Measurements from ENCODE around the gene RAB11A.

Gene RAB11A

DNA sequence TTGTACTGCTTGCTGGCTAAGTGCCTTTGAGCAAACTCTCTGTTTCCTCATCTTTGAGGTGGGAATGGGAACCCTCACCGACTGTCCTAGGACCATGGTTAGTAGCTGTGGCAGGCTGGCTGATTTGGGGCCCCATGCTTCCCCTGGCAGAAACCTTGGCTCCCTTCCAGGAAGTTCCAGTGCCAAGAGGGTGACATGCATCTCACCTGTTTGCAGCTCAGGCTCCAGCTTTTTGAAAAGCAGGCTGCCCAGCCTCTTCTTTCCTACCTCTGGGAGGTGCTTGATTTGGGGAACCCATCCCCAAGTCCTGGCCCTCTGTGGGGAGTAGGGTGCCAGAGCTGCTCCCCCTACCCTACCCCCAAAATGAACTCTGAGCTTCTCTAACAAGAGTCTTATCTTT lies 50.8 kb downstream of the RAB11A start:
- Histone ChIP-seq H3K9me3 (ENCODE audit: low read depth, low read length) (no peaks in the 10 kb centered on the region), H3K9ac (ENCODE audit: insufficient read length) (no peak overlapping the region), H3K27ac (no peak overlapping the region), H3K4me3 (no peak overlapping the region), H3K36me3 (ENCODE audit: insufficient read depth, low read length) (no peaks in the 10 kb centered on the region)
- TF ChIP-seq EZH2 (IDR thresholded peaks at IDR 0.05): no peak
- no peak for TF ChIP-seq FOXP2 (optimal IDR thresholded peaks at IDR 0.05; ENCODE audit: control extremely low read depth, extremely low read length, insufficient read depth)
- TF ChIP-seq POLR2AphosphoS5 (IDR thresholded peaks at IDR 0.05; ENCODE audit: borderline replicate concordance, low read depth, low read length): no peak
- DNase-seq (ENCODE audit: low read depth, low spot score): no peak

DNA sequence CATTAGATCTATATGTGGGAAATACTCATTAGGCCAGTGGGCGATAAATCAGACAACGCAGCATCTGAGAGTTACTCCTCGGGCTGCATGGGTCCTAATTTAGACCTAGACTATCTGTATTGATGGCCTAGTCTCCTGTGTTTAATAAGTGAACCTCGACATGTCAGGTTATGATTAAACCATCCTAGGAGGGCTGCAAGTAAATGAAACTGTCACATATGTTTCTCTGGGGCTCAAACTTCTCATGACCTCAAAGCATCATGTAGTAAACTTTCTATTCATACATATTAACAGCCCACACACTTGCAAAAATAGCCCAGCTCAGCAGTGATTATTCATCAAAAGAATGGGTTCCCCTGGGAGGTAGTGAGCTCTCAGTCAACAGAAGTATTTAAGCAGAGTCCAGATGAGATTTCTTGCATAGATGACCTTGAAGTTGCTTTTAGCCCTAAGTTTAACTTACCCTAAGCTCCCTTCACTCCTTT lies 51.6 kb downstream of the RAB11A start:
- Histone ChIP-seq H3K9ac (ENCODE audit: insufficient read length) (no peak overlapping the region), H3K9me3 (ENCODE audit: low read depth, low read length) (no peaks in the 10 kb centered on the region), H3K4me3 (no peak overlapping the region), H3K36me3 (ENCODE audit: insufficient read depth, low read length) (no peaks in the 10 kb centered on the region), H3K27ac (no peak overlapping the region)
- TF ChIP-seq FOXP2 (optimal IDR thresholded peaks at IDR 0.05; ENCODE audit: control extremely low read depth, extremely low read length, insufficient read depth) (no peak), POLR2AphosphoS5 (IDR thresholded peaks at IDR 0.05; ENCODE audit: borderline replicate concordance, low read depth, low read length) (no peak), EZH2 (IDR thresholded peaks at IDR 0.05) (no peak)
- DNase-seq (ENCODE audit: low read depth, low spot score): no peak

DNA sequence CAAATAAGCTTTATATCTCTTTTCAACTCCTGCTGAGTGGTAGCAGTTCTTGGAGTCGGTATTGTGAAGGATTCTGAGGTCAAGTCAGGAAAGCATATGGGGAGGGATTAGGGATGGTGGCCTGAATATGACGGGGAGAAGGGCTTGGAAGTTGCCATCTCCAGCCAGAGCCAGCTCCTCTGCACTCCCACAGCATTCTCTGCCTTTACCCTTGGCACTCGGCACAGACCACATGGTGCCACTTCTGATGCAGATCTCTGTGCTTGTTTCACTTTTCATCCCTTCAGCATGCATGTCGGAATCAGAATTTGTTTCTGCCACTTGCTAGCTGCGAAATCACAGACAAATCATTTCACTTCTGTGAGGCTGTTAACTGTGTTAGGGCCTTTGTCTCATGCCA lies 52.5 kb downstream of the RAB11A start:
- TF ChIP-seq EZH2 (IDR thresholded peaks at IDR 0.05) (no peak), FOXP2 (optimal IDR thresholded peaks at IDR 0.05; ENCODE audit: control extremely low read depth, extremely low read length, insufficient read depth) (no peak), POLR2AphosphoS5 (IDR thresholded peaks at IDR 0.05; ENCODE audit: borderline replicate concordance, low read depth, low read length) (no peak)
- no peak overlapping the region for H3K27ac ChIP-seq
- H3K36me3 ChIP-seq (ENCODE audit: insufficient read depth, low read length): no peaks in the 10 kb centered on the region
- DNase-seq (ENCODE audit: low read depth, low spot score): no peak
- H3K9me3 ChIP-seq (ENCODE audit: low read depth, low read length): no peaks in the 10 kb centered on the region
- H3K9ac ChIP-seq (ENCODE audit: insufficient read length): no peak overlapping the region
- H3K4me3 ChIP-seq: no peak overlapping the region

GRCh38 chr15:65922621-65923020 lies 53.3 kb downstream of the RAB11A start:
- no peak for DNase-seq (ENCODE audit: low read depth, low spot score)
- no peaks in the 10 kb centered on the region for H3K36me3 ChIP-seq (ENCODE audit: insufficient read depth, low read length)
- H3K9me3 ChIP-seq (ENCODE audit: low read depth, low read length): no peaks in the 10 kb centered on the region
- H3K27ac ChIP-seq: no peak overlapping the region
- H3K9ac ChIP-seq (ENCODE audit: insufficient read length): no peak overlapping the region
- no peak for TF ChIP-seq EZH2 (IDR thresholded peaks at IDR 0.05)
- no peak for TF ChIP-seq POLR2AphosphoS5 (IDR thresholded peaks at IDR 0.05; ENCODE audit: borderline replicate concordance, low read depth, low read length)
- no peak for TF ChIP-seq FOXP2 (optimal IDR thresholded peaks at IDR 0.05; ENCODE audit: control extremely low read depth, extremely low read length, insufficient read depth)
- no peak overlapping the region for H3K4me3 ChIP-seq

DNA sequence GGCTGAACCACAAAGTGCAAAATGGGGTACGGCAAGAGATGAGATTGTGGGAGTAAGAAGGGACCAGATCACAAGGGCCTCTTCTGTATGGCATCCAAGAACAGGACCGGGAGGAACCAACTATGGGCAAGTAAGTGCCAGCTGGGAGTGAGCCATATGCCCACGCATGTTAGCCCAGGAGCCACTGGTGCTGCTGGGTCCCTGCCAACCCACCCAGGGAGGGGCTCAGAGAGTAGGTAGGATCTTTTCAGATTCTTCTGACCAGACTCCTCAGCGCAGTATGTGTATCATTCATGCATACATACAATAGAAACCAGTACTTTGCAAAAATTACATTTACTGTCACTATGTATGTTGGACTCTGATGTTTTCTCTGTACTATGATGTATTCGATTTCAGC lies 54.0 kb downstream of the RAB11A start:
- H3K36me3 ChIP-seq (ENCODE audit: insufficient read depth, low read length): no peaks in the 10 kb centered on the region
- no peak overlapping the region for H3K9ac ChIP-seq (ENCODE audit: insufficient read length)
- H3K9me3 ChIP-seq (ENCODE audit: low read depth, low read length): no peaks in the 10 kb centered on the region
- TF ChIP-seq POLR2AphosphoS5 (IDR thresholded peaks at IDR 0.05; ENCODE audit: borderline replicate concordance, low read depth, low read length) (no peak), EZH2 (IDR thresholded peaks at IDR 0.05) (no peak), FOXP2 (optimal IDR thresholded peaks at IDR 0.05; ENCODE audit: control extremely low read depth, extremely low read length, insufficient read depth) (no peak)
- DNase-seq (ENCODE audit: low read depth, low spot score): no peak
- H3K4me3 ChIP-seq: no peak overlapping the region
- H3K27ac ChIP-seq: no peak overlapping the region

- no peak for TF ChIP-seq FOXP2 (optimal IDR thresholded peaks at IDR 0.05; ENCODE audit: control extremely low read depth, extremely low read length, insufficient read depth)
- no peak for TF ChIP-seq EZH2 (IDR thresholded peaks at IDR 0.05)
- TF ChIP-seq POLR2AphosphoS5 (IDR thresholded peaks at IDR 0.05; ENCODE audit: borderline replicate concordance, low read depth, low read length): no peak
- H3K27ac ChIP-seq: no peak overlapping the region
Observed at GRCh38 chr15:65924004-65924403, 54.7 kb downstream of the RAB11A start.

DNA sequence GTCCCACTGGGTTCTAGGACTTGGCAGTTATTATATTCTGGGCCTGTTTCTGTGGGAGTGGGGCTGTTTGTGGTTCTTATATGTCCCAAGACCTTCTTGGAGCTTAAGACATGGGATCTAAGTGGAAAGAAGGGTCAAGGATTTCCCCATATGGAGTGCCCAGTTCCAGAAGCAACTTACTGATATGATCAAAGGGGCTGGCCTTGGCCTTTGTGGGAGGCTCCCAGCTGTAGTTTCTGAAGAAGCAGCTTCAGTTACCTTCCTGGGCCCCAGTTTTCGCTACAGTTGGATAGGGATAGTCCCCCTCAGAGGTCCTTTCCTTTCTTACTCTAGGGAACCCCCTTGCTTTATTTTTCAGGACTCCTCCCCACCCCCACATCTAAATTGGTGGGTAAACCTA lies 56.0 kb downstream of the RAB11A start:
- Histone ChIP-seq H3K9me3 (ENCODE audit: low read depth, low read length) (no peaks in the 10 kb centered on the region), H3K4me3 (no peak overlapping the region), H3K27ac (no peak overlapping the region), H3K36me3 (ENCODE audit: insufficient read depth, low read length) (no peaks in the 10 kb centered on the region), H3K9ac (ENCODE audit: insufficient read length) (no peak overlapping the region)
- DNase-seq (ENCODE audit: low read depth, low spot score): no peak
- TF ChIP-seq POLR2AphosphoS5 (IDR thresholded peaks at IDR 0.05; ENCODE audit: borderline replicate concordance, low read depth, low read length) (no peak), FOXP2 (optimal IDR thresholded peaks at IDR 0.05; ENCODE audit: control extremely low read depth, extremely low read length, insufficient read depth) (no peak), EZH2 (IDR thresholded peaks at IDR 0.05) (no peak)

More at GRCh38 chr15:65924004-65924403, 54.7 kb downstream of the RAB11A start:
- no peak for DNase-seq (ENCODE audit: low read depth, low spot score)
- no peaks in the 10 kb centered on the region for H3K36me3 ChIP-seq (ENCODE audit: insufficient read depth, low read length)
- H3K4me3 ChIP-seq: no peak overlapping the region
- H3K9ac ChIP-seq (ENCODE audit: insufficient read length): no peak overlapping the region
- H3K9me3 ChIP-seq (ENCODE audit: low read depth, low read length): no peaks in the 10 kb centered on the region

GRCh38 chr15:65926459-65926858 lies 57.2 kb downstream of the RAB11A start:
- Histone ChIP-seq H3K9ac (ENCODE audit: insufficient read length) (no peak overlapping the region), H3K36me3 (ENCODE audit: insufficient read depth, low read length) (no peaks in the 10 kb centered on the region), H3K27ac (no peak overlapping the region), H3K9me3 (ENCODE audit: low read depth, low read length) (no peaks in the 10 kb centered on the region), H3K4me3 (no peak overlapping the region)
- DNase-seq (ENCODE audit: low read depth, low spot score): no peak
- no peak for TF ChIP-seq EZH2 (IDR thresholded peaks at IDR 0.05)
- no peak for TF ChIP-seq POLR2AphosphoS5 (IDR thresholded peaks at IDR 0.05; ENCODE audit: borderline replicate concordance, low read depth, low read length)
- TF ChIP-seq FOXP2 (optimal IDR thresholded peaks at IDR 0.05; ENCODE audit: control extremely low read depth, extremely low read length, insufficient read depth): no peak

GRCh38 chr15:65926899-65927298 lies 57.6 kb downstream of the RAB11A start:
- H3K4me3 ChIP-seq: no peak overlapping the region
- no peak overlapping the region for H3K9ac ChIP-seq (ENCODE audit: insufficient read length)
- H3K9me3 ChIP-seq (ENCODE audit: low read depth, low read length): no peaks in the 10 kb centered on the region
- DNase-seq (ENCODE audit: low read depth, low spot score): no peak
- TF ChIP-seq POLR2AphosphoS5 (IDR thresholded peaks at IDR 0.05; ENCODE audit: borderline replicate concordance, low read depth, low read length) (no peak), FOXP2 (optimal IDR thresholded peaks at IDR 0.05; ENCODE audit: control extremely low read depth, extremely low read length, insufficient read depth) (no peak), EZH2 (IDR thresholded peaks at IDR 0.05) (no peak)
- no peaks in the 10 kb centered on the region for H3K36me3 ChIP-seq (ENCODE audit: insufficient read depth, low read length)
- no peak overlapping the region for H3K27ac ChIP-seq

Data from SK-N-MC (cell line).